Endothelial cell (in vitro differentiated cells): ENCODE measurements around the gene FANCC. TPM values are rescaled to one million over a fixed set of nuclear protein-coding genes. Genes with fewer than 3 reads are reported as not detected.

Source experiments
- DNase-seq: peaks from one replicate; pipeline ENCODE4 v3.0.0; 2021; ENCODE audit warnings: low spot score
- H3K27ac Mint-ChIP-seq: one replicate; pipeline ENCODE4 v1.8.0; 2021; ENCODE audit warnings: mixed read lengths, inconsistent platforms; ENCODE audit not compliant: unreplicated experiment
- H3K27me3 Mint-ChIP-seq: one replicate; pipeline ENCODE4 v1.8.0; 2021; ENCODE audit warnings: mild to moderate bottlenecking, moderate library complexity, mixed read lengths, inconsistent platforms; ENCODE audit not compliant: unreplicated experiment
- H3K36me3 Mint-ChIP-seq: one replicate; pipeline ENCODE4 v1.8.0; 2021; ENCODE audit warnings: mild to moderate bottlenecking, low read depth, mixed read lengths, inconsistent platforms; ENCODE audit not compliant: unreplicated experiment
- H3K4me1 Mint-ChIP-seq: one replicate; pipeline ENCODE4 v1.8.0; 2021; ENCODE audit warnings: mild to moderate bottlenecking, mixed read lengths, inconsistent platforms; ENCODE audit not compliant: unreplicated experiment
- H3K4me3 Mint-ChIP-seq: one replicate; pipeline ENCODE4 v1.8.0; 2021; ENCODE audit warnings: mild to moderate bottlenecking, mixed read lengths, inconsistent platforms; ENCODE audit not compliant: unreplicated experiment
- H3K9me3 Mint-ChIP-seq: one replicate; pipeline ENCODE4 v1.8.0; 2021; ENCODE audit warnings: mixed read lengths, inconsistent platforms; ENCODE audit not compliant: unreplicated experiment
- total RNA-seq: library from RNA; stranded (reverse); fragmentation: NEBNext Ultra II Directional; extraction: Animal tissue kit (Norgen Biotek cat#: 25700); gene quantifications from one replicate; pipeline ENCODE4 v1.2.1, GENCODE V29; 2021; ENCODE audit not compliant: unreplicated experiment
- TF ChIP-seq, protein P1 (sequence below): fragments of 200-600 bp; sonication (generic); IDR thresholded peaks from one replicate; pipeline ENCODE4 v1.5.0; 2021; ENCODE audit warnings: antibody characterized with exemption; ENCODE audit not compliant: unreplicated experiment

The FANCC gene
- total RNA-seq, 1 donor from 2014 or later = 16.7 TPM

DNA sequence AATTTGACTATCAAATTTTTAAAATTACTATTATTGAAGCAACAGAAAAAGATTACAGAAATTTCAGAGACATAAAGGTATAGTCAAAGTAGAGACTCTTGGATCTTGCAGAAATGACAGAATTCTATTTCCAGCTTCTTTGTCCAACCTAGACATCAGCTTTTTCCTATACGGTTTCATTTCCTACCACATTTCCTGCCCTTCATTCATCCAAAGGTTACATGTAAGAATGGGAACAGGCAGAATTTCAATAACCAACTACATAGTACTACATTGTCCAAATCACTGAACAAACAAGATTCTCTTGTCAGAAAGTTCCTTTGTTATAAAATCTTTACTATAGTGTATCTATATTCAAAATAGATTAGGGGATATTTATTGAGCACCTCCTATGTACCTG is 124.9 kb downstream of the FANCC start:
- no peak for DNase-seq
- Mint-ChIP-seq H3K9me3 (no peaks in the 10 kb centered on the region), H3K4me3 (no peak overlapping the region), H3K4me1 (peaks cover 44% of the 10 kb centered on the region), H3K36me3 (no peaks in the 10 kb centered on the region), H3K27me3 (peaks cover 10% of the 10 kb centered on the region), H3K27ac (no peak overlapping the region)
- TF ChIP-seq, protein P1, sequence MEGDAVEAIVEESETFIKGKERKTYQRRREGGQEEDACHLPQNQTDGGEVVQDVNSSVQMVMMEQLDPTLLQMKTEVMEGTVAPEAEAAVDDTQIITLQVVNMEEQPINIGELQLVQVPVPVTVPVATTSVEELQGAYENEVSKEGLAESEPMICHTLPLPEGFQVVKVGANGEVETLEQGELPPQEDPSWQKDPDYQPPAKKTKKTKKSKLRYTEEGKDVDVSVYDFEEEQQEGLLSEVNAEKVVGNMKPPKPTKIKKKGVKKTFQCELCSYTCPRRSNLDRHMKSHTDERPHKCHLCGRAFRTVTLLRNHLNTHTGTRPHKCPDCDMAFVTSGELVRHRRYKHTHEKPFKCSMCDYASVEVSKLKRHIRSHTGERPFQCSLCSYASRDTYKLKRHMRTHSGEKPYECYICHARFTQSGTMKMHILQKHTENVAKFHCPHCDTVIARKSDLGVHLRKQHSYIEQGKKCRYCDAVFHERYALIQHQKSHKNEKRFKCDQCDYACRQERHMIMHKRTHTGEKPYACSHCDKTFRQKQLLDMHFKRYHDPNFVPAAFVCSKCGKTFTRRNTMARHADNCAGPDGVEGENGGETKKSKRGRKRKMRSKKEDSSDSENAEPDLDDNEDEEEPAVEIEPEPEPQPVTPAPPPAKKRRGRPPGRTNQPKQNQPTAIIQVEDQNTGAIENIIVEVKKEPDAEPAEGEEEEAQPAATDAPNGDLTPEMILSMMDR = no peak

DNA sequence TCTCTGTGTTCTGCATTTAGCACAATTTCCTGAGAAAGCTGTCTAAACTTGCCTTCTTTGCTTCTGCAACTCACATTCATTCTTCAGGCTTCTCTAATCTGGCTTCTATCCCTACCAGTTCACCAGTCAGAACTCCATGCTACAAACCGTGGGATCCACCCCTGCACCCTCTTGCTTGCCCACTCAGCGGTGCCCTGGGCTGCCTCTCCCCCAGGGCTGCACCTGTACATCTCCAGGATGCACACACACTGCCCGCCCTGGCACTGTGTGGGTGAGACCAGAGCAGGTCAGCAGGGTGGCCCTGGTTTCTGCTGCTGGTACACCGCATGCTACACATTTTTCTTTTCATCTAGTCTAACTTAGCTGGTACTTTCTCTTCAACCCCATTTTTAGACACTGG is 127.1 kb downstream of the FANCC start:
- Mint-ChIP-seq H3K4me1 (peaks cover 47% of the 10 kb centered on the region), H3K27ac (peak overlapping the region; percentile 97), H3K36me3 (peaks cover 3% of the 10 kb centered on the region), H3K9me3 (no peaks in the 10 kb centered on the region), H3K27me3 (peaks cover 10% of the 10 kb centered on the region), H3K4me3 (peak overlapping the region; percentile 38)
- TF ChIP-seq, protein P1 = no peak
- no peak for DNase-seq

DNA sequence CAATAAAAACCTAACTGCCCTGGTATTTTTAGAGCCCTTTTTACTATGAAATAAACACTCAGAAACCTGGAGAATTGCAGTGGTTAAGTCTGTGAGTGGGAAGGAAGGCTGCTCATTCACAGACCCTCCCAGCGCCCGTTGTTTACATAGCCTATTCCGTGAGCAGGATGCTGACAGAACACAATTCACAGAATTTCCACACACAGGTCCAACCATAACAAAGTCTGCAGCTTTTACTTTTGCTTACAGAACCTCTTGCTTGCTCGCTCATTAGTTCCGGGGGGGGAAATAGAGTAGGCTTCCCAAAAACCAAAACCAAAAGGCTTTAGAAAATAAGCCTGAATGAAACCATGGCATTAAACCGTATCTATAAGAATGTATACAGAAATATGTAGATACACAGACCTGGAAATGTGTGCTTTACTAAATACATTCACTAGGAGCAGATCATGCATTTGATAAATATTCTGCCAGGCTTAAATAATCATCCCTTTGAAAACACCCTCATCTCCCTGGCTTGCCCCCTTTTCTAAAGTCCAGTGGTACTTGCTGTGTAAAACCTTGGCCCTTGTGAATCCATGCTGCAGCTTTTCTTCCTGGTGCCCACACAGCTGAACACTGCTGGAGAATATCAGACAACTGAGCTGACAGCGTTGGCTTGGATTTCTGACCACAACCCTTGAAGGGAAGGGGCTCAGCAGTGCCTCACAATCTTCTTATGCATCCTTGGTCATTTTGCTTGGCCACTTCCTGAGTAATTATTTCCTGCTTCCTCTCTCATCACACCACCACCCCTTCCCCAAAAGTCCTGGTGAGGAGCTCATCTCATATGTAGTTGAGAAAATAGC is 128.0 kb downstream of the FANCC start:
- TF ChIP-seq, protein P1 = no peak
- Mint-ChIP-seq H3K36me3 (peaks cover 3% of the 10 kb centered on the region), H3K9me3 (no peaks in the 10 kb centered on the region), H3K27me3 (peaks cover 10% of the 10 kb centered on the region), H3K4me3 (peak overlapping the region; percentile 38), H3K4me1 (peaks cover 48% of the 10 kb centered on the region), H3K27ac (peak overlapping the region; percentile 97)
- DNase-seq = peak; percentile 31

DNA sequence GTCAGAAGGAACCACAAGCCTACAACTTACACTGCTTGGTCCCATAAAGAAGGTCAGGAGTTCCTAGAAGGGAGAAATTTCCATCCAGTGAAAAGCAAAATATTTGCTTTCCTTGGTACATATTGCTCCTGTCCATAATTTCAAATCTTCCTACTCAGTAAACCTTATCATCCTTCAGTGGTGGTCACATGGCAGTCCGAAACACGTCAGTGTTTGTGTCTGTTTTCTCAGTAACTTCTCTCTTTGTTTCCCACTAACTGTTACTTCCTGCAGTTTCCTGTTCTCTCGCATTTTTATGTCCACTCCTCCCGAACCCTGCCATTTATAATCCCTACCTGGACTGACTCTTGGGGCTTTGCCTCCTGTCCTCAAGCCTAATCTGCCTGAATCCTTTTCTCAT is 129.1 kb downstream of the FANCC start:
- Mint-ChIP-seq H3K27ac (peak overlapping the region; percentile 97), H3K4me3 (peak overlapping the region; percentile 67)

DNA sequence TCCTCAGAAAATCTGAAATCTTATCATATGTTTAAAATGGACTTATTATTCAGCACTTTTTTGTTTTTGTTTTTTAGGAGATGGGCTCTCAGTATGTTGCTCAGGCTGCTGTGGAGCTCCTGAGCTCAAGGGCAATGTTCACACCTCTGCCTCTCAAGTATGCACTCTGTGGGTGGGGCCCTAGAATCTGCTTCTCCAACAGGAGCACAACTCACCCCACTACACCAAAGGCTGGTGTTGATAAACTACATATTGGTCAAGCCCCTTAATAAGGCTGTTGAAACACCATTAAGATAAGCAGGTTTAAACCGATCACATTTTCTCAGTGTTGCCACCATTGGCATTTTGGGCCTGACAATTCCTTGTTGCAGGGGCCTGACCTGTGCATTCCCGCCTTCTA is 131.6 kb downstream of the FANCC start:
- DNase-seq = no peak
- peaks cover 7% of the 10 kb centered on the region for H3K27me3 Mint-ChIP-seq
- peaks cover 41% of the 10 kb centered on the region for H3K4me1 Mint-ChIP-seq
- H3K36me3 Mint-ChIP-seq = peaks cover 3% of the 10 kb centered on the region
- peak overlapping the region; percentile 56 for H3K4me3 Mint-ChIP-seq
- H3K27ac Mint-ChIP-seq = no peak overlapping the region
- TF ChIP-seq, protein P1 = no peak
- H3K9me3 Mint-ChIP-seq = no peaks in the 10 kb centered on the region

More for the DNA sequence above, 129.1 kb downstream of the FANCC start:
- no peak for DNase-seq
- H3K27me3 Mint-ChIP-seq = peaks cover 10% of the 10 kb centered on the region
- H3K9me3 Mint-ChIP-seq = no peaks in the 10 kb centered on the region
- H3K36me3 Mint-ChIP-seq = peaks cover 3% of the 10 kb centered on the region
- H3K4me1 Mint-ChIP-seq = peaks cover 49% of the 10 kb centered on the region
- TF ChIP-seq, protein P1 = no peak
